Nephron (organoid): ENCODE data around the gene MRNIP.

ENCODE experiments used
- H3K27ac Mint-ChIP-seq, 3 experiments: 2 replicates each; pipeline ENCODE4 v1.8.0; 2020; ENCODE audit warnings: mixed read lengths in 3 of 3, mild to moderate bottlenecking in 2 of 3, moderate library complexity in 1 of 3
- H3K27me3 Mint-ChIP-seq: 2 replicates; pipeline ENCODE4 v1.8.0; 2021; ENCODE audit warnings: low read depth, mild to moderate bottlenecking, moderate library complexity, mixed read lengths
- H3K36me3 Mint-ChIP-seq: 2 replicates; pipeline ENCODE4 v1.8.0; 2020; ENCODE audit warnings: low read depth, mixed read lengths
- H3K4me1 Mint-ChIP-seq: 2 replicates; pipeline ENCODE4 v1.8.0; 2020; ENCODE audit warnings: mixed read lengths
- H3K4me3 Mint-ChIP-seq, 3 experiments: 2 replicates each; pipeline ENCODE4 v1.8.0; 2020; ENCODE audit warnings: mild to moderate bottlenecking in 3 of 3, mixed read lengths in 3 of 3, moderate library complexity in 2 of 3
- H3K9me3 Mint-ChIP-seq: 2 replicates; pipeline ENCODE4 v1.8.0; 2020; ENCODE audit warnings: mixed read lengths
- TF ChIP-seq, protein P1 (sequence below), 3 experiments: fragments of 200-600 bp; sonication (generic); IDR thresholded peaks; one replicate each; pipeline ENCODE4 v1.5.0; 2021; ENCODE audit warnings: antibody characterized with exemption in 3 of 3; ENCODE audit not compliant: unreplicated experiment in 3 of 3

Gene MRNIP

DNA sequence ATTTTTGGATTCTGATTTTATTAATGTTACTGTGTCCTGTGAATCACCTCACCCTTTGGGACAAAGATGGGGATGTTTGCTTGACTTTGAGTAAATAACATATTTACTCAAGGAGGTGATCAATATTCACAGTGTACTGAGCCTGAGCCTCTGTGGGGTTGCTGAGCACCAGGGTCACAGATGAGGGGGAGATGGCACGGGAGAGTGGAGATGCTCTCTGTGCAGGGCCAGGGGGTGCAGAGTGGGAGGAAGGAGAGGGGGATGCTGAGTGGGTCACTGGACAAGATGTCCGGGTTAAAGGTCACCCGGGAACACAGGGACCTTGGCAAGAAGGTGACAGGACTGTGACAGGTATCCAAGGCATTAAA, 33.9 kb downstream of the MRNIP start:
- Mint-ChIP-seq H3K27me3 (peaks cover 3% of the 10 kb centered on the region), H3K27ac (no peak overlapping the region), H3K36me3 (peaks cover 60% of the 10 kb centered on the region), H3K9me3 (peaks cover 3% of the 10 kb centered on the region), H3K4me3 (no peak overlapping the region), H3K4me1 (peaks cover 23% of the 10 kb centered on the region)
- TF ChIP-seq, protein P1, sequence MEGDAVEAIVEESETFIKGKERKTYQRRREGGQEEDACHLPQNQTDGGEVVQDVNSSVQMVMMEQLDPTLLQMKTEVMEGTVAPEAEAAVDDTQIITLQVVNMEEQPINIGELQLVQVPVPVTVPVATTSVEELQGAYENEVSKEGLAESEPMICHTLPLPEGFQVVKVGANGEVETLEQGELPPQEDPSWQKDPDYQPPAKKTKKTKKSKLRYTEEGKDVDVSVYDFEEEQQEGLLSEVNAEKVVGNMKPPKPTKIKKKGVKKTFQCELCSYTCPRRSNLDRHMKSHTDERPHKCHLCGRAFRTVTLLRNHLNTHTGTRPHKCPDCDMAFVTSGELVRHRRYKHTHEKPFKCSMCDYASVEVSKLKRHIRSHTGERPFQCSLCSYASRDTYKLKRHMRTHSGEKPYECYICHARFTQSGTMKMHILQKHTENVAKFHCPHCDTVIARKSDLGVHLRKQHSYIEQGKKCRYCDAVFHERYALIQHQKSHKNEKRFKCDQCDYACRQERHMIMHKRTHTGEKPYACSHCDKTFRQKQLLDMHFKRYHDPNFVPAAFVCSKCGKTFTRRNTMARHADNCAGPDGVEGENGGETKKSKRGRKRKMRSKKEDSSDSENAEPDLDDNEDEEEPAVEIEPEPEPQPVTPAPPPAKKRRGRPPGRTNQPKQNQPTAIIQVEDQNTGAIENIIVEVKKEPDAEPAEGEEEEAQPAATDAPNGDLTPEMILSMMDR (IDR thresholded peaks at IDR 0.05; ENCODE audit: unreplicated experiment in 3 of 3), result no peak

GRCh38 chr5:179823937-179824744, 34.5 kb downstream of the MRNIP start:
- H3K27me3 Mint-ChIP-seq, result peaks cover under 1% of the 10 kb centered on the region
- H3K4me3 Mint-ChIP-seq, result no peak overlapping the region
- TF ChIP-seq, protein P1 (IDR thresholded peaks at IDR 0.05; ENCODE audit: unreplicated experiment in 3 of 3), result no peak

DNA sequence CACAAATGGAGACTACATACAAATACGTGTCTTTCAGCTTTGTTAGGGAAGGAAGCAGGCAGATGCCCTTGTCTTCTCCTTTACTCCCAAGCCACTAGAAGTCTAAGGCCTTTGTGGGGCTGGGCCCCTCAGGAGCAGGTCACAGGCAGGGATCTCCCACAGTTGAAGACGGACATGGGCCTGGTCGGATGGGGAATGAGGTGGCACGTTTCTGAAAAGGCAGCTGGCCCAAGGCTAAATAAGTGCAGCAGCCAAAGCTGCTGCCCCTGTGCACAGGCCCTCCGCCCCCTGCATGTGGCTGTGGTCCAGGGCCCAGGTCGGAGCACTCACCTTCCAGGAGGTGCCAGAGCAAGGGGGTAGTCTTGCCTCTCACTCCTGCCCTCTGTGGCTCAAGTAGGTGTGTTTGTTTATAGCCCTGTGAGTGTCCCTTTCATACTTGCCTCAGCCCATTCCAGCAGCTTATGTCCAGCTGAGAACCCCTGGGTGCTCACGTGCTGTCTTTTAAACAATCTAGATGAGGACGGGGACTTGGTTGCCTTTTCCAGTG, 36.1 kb downstream of the MRNIP start:
- Mint-ChIP-seq H3K36me3 (peaks cover 37% of the 10 kb centered on the region), H3K4me3 (peak overlapping the region; percentile 97 to 98 (median 98)), H3K4me1 (peaks cover 31% of the 10 kb centered on the region), H3K9me3 (no peaks in the 10 kb centered on the region), H3K27ac (peak overlapping the region; percentile 92 to 98 (median 97)), H3K27me3 (no peaks in the 10 kb centered on the region)
- TF ChIP-seq, protein P1 (IDR thresholded peaks at IDR 0.05; ENCODE audit: unreplicated experiment in 3 of 3), result no peak

More at GRCh38 chr5:179823937-179824744, 34.5 kb downstream of the MRNIP start:
- H3K27ac Mint-ChIP-seq, result no peak overlapping the region
- H3K36me3 Mint-ChIP-seq, result peaks cover 54% of the 10 kb centered on the region
- H3K4me1 Mint-ChIP-seq, result peaks cover 23% of the 10 kb centered on the region
- no peaks in the 10 kb centered on the region for H3K9me3 Mint-ChIP-seq

DNA sequence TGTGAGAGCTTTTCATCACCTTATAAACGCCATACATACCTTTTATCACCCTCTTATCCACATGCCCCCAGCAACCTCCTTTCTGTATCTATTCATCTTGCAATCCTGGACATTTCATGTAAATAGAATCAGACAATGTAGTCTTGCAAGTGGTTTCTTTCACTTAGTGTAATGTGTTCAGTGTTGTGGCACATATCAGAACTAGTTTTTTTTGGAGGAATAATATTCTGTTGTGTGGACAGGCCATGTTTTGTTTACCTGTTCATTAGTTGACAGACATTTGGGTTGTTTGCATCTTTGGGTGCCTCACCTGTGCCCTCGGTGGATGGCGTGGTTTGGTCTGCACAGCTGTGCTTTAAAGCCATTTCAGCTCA, 36.6 kb downstream of the MRNIP start:
- H3K36me3 Mint-ChIP-seq, result peaks cover 34% of the 10 kb centered on the region
- peaks cover 31% of the 10 kb centered on the region for H3K4me1 Mint-ChIP-seq
- TF ChIP-seq, protein P1 (IDR thresholded peaks at IDR 0.05; ENCODE audit: unreplicated experiment in 3 of 3), result no peak
- H3K4me3 Mint-ChIP-seq, result peak overlapping the region; percentile 97 to 98 (median 98)
- H3K27me3 Mint-ChIP-seq, result no peaks in the 10 kb centered on the region
- H3K9me3 Mint-ChIP-seq, result no peaks in the 10 kb centered on the region
- H3K27ac Mint-ChIP-seq, result peak overlapping the region; percentile 92 to 98 (median 97)

GRCh38 chr5:179821298-179822058, 37.1 kb downstream of the MRNIP start:
- Mint-ChIP-seq H3K27ac (peak overlapping the region; percentile 92 to 98 (median 97)), H3K4me1 (peaks cover 31% of the 10 kb centered on the region), H3K4me3 (peak overlapping the region; percentile 97 to 98 (median 98)), H3K27me3 (no peaks in the 10 kb centered on the region), H3K36me3 (peaks cover 29% of the 10 kb centered on the region), H3K9me3 (no peaks in the 10 kb centered on the region)
- TF ChIP-seq, protein P1 (IDR thresholded peaks at IDR 0.05; ENCODE audit: unreplicated experiment in 3 of 3), result no peak
